ENCODE results near the gene TSPAN8. TPM values are rescaled to one million over a fixed set of nuclear protein-coding genes. Genes with fewer than 3 reads are reported as not detected.

TSPAN8 gene
- total and polyA plus RNA-seq, 2 experiments from 2014 or later: not detected

- H3K9me3 Mint-ChIP-seq: peaks cover 2% of the 10 kb centered on the region; the same call in 2 of the 3 replicates
- no peak for ATAC-seq
- H3K4me1 Mint-ChIP-seq: peaks cover 40% of the 10 kb centered on the region
- Histone ChIP-seq H3K27me3 (ENCODE audit: insufficient read depth) (no peaks in the 10 kb centered on the region), H3K4me3 (no peak overlapping the region), H3K36me3 (ENCODE audit: insufficient read depth) (no peaks in the 10 kb centered on the region), H3K4me2 (no peak overlapping the region), H4K20me1 (replicated peaks; ENCODE audit: insufficient read depth) (no peaks in the 10 kb centered on the region), H2AFZ (no peak overlapping the region; the same call in 1 of the 2 replicates), H3K9me2 (ENCODE audit: insufficient read depth) (0 out of 2 replicates have a peak, but pooled peaks cover 8% of the 10 kb centered on the region), H3K4me1 (ENCODE audit: insufficient read depth) (peaks cover 40% of the 10 kb centered on the region), H3K79me2 (replicated peaks; ENCODE audit: insufficient read depth) (no peaks in the 10 kb centered on the region), H3F3A (replicated peaks; ENCODE audit: low read depth) (no peaks in the 10 kb centered on the region), H3K27ac (ENCODE audit: low read depth) (no peak overlapping the region)
- H3K27ac Mint-ChIP-seq: no peak overlapping the region
- no peak overlapping the region for H3K4me3 Mint-ChIP-seq
- no peak for TF ChIP-seq POLR2AphosphoS5 (IDR thresholded peaks at IDR 0.05; ENCODE audit: low read depth)
- peaks cover 1% of the 10 kb centered on the region for H3K27me3 Mint-ChIP-seq (ENCODE audit: insufficient read depth, low read depth, poor library complexity)
- no peak for DNase-seq (ENCODE audit: low spot score)
- peaks cover 3% of the 10 kb centered on the region; the same call in 1 of the 3 replicates for H3K36me3 Mint-ChIP-seq (ENCODE audit: low read depth)
Measured at GRCh38 chr12:71190822-71191221, 33.0 kb upstream of the TSPAN8 start.

GRCh38 chr12:71187379-71187778, 29.6 kb upstream of the TSPAN8 start:
- no peaks in the 10 kb centered on the region for H3K27me3 ChIP-seq (ENCODE audit: insufficient read depth)
- Mint-ChIP-seq H3K27ac (no peak overlapping the region), H3K4me1 (peaks cover 9% of the 10 kb centered on the region), H3K9me3 (peaks cover 2% of the 10 kb centered on the region; the same call in 2 of the 3 replicates), H3K36me3 (ENCODE audit: low read depth) (peaks cover 3% of the 10 kb centered on the region; the same call in 1 of the 3 replicates), H3K4me3 (no peak overlapping the region), H3K27me3 (ENCODE audit: insufficient read depth, low read depth, poor library complexity) (no peaks in the 10 kb centered on the region)
- H3F3A ChIP-seq (replicated peaks; ENCODE audit: low read depth): no peaks in the 10 kb centered on the region
- DNase-seq (ENCODE audit: low spot score) (no peak), ATAC-seq (no peak)
- H2AFZ ChIP-seq: no peak overlapping the region
- no peak overlapping the region for H3K4me2 ChIP-seq
- H3K27ac ChIP-seq (ENCODE audit: low read depth): no peak overlapping the region
- H3K4me1 ChIP-seq (ENCODE audit: insufficient read depth): peaks cover 16% of the 10 kb centered on the region
- H3K9me2 ChIP-seq (ENCODE audit: insufficient read depth): peaks cover 15% of the 10 kb centered on the region
- H4K20me1 ChIP-seq (replicated peaks; ENCODE audit: insufficient read depth): no peaks in the 10 kb centered on the region
- H3K79me2 ChIP-seq (replicated peaks; ENCODE audit: insufficient read depth): no peaks in the 10 kb centered on the region
- no peaks in the 10 kb centered on the region for H3K36me3 ChIP-seq (ENCODE audit: insufficient read depth)
- H3K4me3 ChIP-seq: no peak overlapping the region
- no peak for TF ChIP-seq ZNF114 (CRISPR knock-in tag; IDR thresholded peaks at IDR 0.05)
- no peak for TF ChIP-seq JUNB (IDR thresholded peaks at IDR 0.05; ENCODE audit: unreplicated experiment)
- TF ChIP-seq EZH2phosphoT487 (IDR thresholded peaks at IDR 0.05; ENCODE audit: unreplicated experiment): no peak
- no peak for TF ChIP-seq ZNF462 (CRISPR knock-in tag; IDR thresholded peaks at IDR 0.05)
- no peak for TF ChIP-seq ZNF331 (CRISPR knock-in tag; IDR thresholded peaks at IDR 0.05; ENCODE audit: low read depth)
- TF ChIP-seq ETS1 (IDR thresholded peaks at IDR 0.05): no peak
- TF ChIP-seq POLR2AphosphoS5 (IDR thresholded peaks at IDR 0.05; ENCODE audit: low read depth): no peak
- no peak for TF ChIP-seq NANOG (IDR thresholded peaks at IDR 0.05; ENCODE audit: borderline replicate concordance)
- TF ChIP-seq EZH2 (IDR thresholded peaks at IDR 0.05; ENCODE audit: low read depth, unreplicated experiment): no peak
- no peak for TF ChIP-seq CREB1 (CRISPR knock-in tag; IDR thresholded peaks at IDR 0.05; ENCODE audit: low read depth)
- TF ChIP-seq STAT1 (IDR thresholded peaks at IDR 0.05; ENCODE audit: unreplicated experiment): no peak
- TF ChIP-seq, protein P1, sequence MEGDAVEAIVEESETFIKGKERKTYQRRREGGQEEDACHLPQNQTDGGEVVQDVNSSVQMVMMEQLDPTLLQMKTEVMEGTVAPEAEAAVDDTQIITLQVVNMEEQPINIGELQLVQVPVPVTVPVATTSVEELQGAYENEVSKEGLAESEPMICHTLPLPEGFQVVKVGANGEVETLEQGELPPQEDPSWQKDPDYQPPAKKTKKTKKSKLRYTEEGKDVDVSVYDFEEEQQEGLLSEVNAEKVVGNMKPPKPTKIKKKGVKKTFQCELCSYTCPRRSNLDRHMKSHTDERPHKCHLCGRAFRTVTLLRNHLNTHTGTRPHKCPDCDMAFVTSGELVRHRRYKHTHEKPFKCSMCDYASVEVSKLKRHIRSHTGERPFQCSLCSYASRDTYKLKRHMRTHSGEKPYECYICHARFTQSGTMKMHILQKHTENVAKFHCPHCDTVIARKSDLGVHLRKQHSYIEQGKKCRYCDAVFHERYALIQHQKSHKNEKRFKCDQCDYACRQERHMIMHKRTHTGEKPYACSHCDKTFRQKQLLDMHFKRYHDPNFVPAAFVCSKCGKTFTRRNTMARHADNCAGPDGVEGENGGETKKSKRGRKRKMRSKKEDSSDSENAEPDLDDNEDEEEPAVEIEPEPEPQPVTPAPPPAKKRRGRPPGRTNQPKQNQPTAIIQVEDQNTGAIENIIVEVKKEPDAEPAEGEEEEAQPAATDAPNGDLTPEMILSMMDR (conservative IDR thresholded peaks at IDR 0.05; ENCODE audit: low read depth in 2 of 2): no peak

All from GM23338 (cell line).